CD14-positive monocyte (primary cell): ENCODE results near the gene LRRC4C. TPM values are rescaled to one million over a fixed set of nuclear protein-coding genes. Genes with fewer than 3 reads are reported as not detected.

Experiments used
- DNase-seq, 3 donors: peaks; one replicate each; pipeline ENCODE4 v3.0.0-alpha.2; 2011 to 2022
- H2AFZ ChIP-seq: 2 replicates; pipeline ENCODE4 v1.6.0; 2012; ENCODE audit warnings: mild to moderate bottlenecking, low read depth, low read length, inconsistent platforms; ENCODE audit not compliant: insufficient read depth, poor library complexity, severe bottlenecking
- H3K27ac ChIP-seq, 2 donors: 1 replicate in 1 of 2; 2 replicates in 1 of 2; pipeline ENCODE4 v1.5.1; 2012 to 2013; ENCODE audit warnings: low read length in 2 of 2, control low read depth in 1 of 2, inconsistent platforms in 1 of 2, low read depth in 1 of 2, mild to moderate bottlenecking in 1 of 2
- H3K27me3 ChIP-seq, 2 donors: one replicate each; pipeline versions ENCODE4 v1.6.0 to v1.6.1; 2011 to 2013; ENCODE audit warnings: low read length in 2 of 2; ENCODE audit not compliant: control insufficient read depth in 2 of 2, insufficient read depth in 2 of 2
- H3K36me3 ChIP-seq, 2 donors: replicated peaks in 1 of 2; 1 replicate in 1 of 2; 2 replicates in 1 of 2; pipeline versions ENCODE4 v1.5.1 to v1.6.1; 2012 to 2013; ENCODE audit warnings: low read length in 2 of 2, control low read depth in 1 of 2, inconsistent platforms in 1 of 2, mild to moderate bottlenecking in 1 of 2; ENCODE audit not compliant: insufficient read depth in 2 of 2, control insufficient read depth in 1 of 2
- H3K4me1 ChIP-seq, 2 donors: 1 replicate in 1 of 2; 2 replicates in 1 of 2; pipeline versions ENCODE4 v1.5.1 to v1.6.1; 2012 to 2013; ENCODE audit warnings: low read length in 2 of 2, control low read depth in 1 of 2, inconsistent platforms in 1 of 2, mild to moderate bottlenecking in 1 of 2, moderate library complexity in 1 of 2; ENCODE audit not compliant: insufficient read depth in 2 of 2, control insufficient read depth in 1 of 2
- H3K4me2 ChIP-seq: replicated peaks from 2 replicates; pipeline ENCODE3; 2012; ENCODE audit warnings: low read length, moderate library complexity, mild to moderate bottlenecking; ENCODE audit not compliant: poor library complexity, severe bottlenecking; ENCODE audit errors: extremely low read depth
- H3K4me3 ChIP-seq, 3 experiments: fragments of 200-600 bp in 1 of 3; sonication (generic) in 1 of 3; replicated peaks in 1 of 3; 1 replicate in 2 of 3; 2 replicates in 1 of 3; pipeline ENCODE4 v1.5.1; 2011 to 2013; ENCODE audit warnings: low read length in 3 of 3, mild to moderate bottlenecking in 3 of 3, control low read depth in 2 of 3, low read depth in 2 of 3, inconsistent platforms in 1 of 3, moderate library complexity in 1 of 3
- H3K79me2 ChIP-seq: 2 replicates; pipeline ENCODE4 v1.6.0; 2012; ENCODE audit warnings: mild to moderate bottlenecking, control low read depth, inconsistent platforms, low read length, moderate library complexity; ENCODE audit not compliant: insufficient read depth
- H3K9ac ChIP-seq: 2 replicates; pipeline ENCODE4 v1.6.0; 2017; ENCODE audit warnings: low read length, mild to moderate bottlenecking; ENCODE audit not compliant: insufficient read depth, poor library complexity, severe bottlenecking
- H3K9me3 ChIP-seq, 2 donors: replicated peaks in 1 of 2; 1 replicate in 1 of 2; 2 replicates in 1 of 2; pipeline versions ENCODE4 v1.5.1 to v1.6.1; 2012 to 2013; ENCODE audit warnings: low read length in 2 of 2, control low read depth in 1 of 2; ENCODE audit not compliant: control insufficient read depth in 1 of 2, insufficient read depth in 1 of 2
- H4K20me1 ChIP-seq: 2 replicates; pipeline ENCODE4 v1.6.0; 2012; ENCODE audit warnings: mild to moderate bottlenecking, low read length, control low read depth, moderate library complexity; ENCODE audit not compliant: insufficient read depth
- H3K27ac Mint-ChIP-seq, 7 donors: one replicate each; pipeline ENCODE4 v1.8.0; 2020; ENCODE audit warnings: mild to moderate bottlenecking in 7 of 7, mixed read lengths in 7 of 7, moderate library complexity in 6 of 7, inconsistent platforms in 2 of 7
- H3K27me3 Mint-ChIP-seq, 3 donors: one replicate each; pipeline ENCODE4 v1.8.0; 2021 to 2022; ENCODE audit warnings: low read depth in 3 of 3, mild to moderate bottlenecking in 3 of 3, mixed read lengths in 3 of 3, moderate library complexity in 3 of 3, inconsistent platforms in 1 of 3
- H3K36me3 Mint-ChIP-seq, 2 donors: one replicate each; pipeline ENCODE4 v1.8.0; 2020; ENCODE audit warnings: mixed read lengths in 2 of 2, inconsistent platforms in 1 of 2, mild to moderate bottlenecking in 1 of 2
- H3K4me1 Mint-ChIP-seq: one replicate; pipeline ENCODE4 v1.8.0; 2020; ENCODE audit warnings: mild to moderate bottlenecking, mixed read lengths
- H3K4me3 Mint-ChIP-seq, 2 donors: one replicate each; pipeline ENCODE4 v1.8.0; 2020; ENCODE audit warnings: mild to moderate bottlenecking in 2 of 2, mixed read lengths in 2 of 2, moderate library complexity in 1 of 2
- H3K9me3 Mint-ChIP-seq, 7 donors: one replicate each; pipeline ENCODE4 v1.8.0; 2020 to 2022; ENCODE audit warnings: mixed read lengths in 7 of 7, mild to moderate bottlenecking in 6 of 7, moderate library complexity in 6 of 7, inconsistent platforms in 2 of 7
- CTCF ChIP-seq: fragments of 200-600 bp; IDR thresholded peaks from one replicate; pipeline ENCODE4 v1.8.0; 2022; ENCODE audit warnings: antibody characterized with exemption, mild to moderate bottlenecking
- WGBS: methylation state at CpG from one replicate; pipeline ENCODE4 v1.1.5; 2013; ENCODE audit warnings: missing lambda C conversion rate; ENCODE audit not compliant: insufficient coverage; 5-methylcytosine and 5-hydroxymethylcytosine counted together
- intact Hi-C, 2 donors: fragments of 100-400 bp; cut with micrococcal nuclease; formaldehyde crosslinking; loops; one replicate each; pipeline versions ENCODE4 v1.15.0 to v1.15.1; 2023
- polyA plus RNA-seq, 3 donors: library from polyadenylated mRNA; depleted of rRNA in 1 of 3; unstranded in 2 of 3; stranded (reverse) in 1 of 3; fragments of 300-500 nt in 2 of 3; fragments of >200 nt in 1 of 3; fragmentation: Illumina TruSeq in 2 of 3; gene quantifications; 1 replicate in 2 of 3; 2 replicates in 1 of 3; pipeline ENCODE4 v1.2.3, GENCODE V29; 2012 to 2021

LRRC4C gene
- polyA plus RNA-seq, 3 donors, result not detected

- Mint-ChIP-seq H3K4me1 (no peaks in the 10 kb centered on the region), H3K27me3 (no peaks in the 10 kb centered on the region), H3K4me3 (no peak overlapping the region), H3K27ac (no peak overlapping the region), H3K9me3 (peaks cover 0 to 13% (median 3%) of the 10 kb centered on the region in 7 donors), H3K36me3 (no peaks in the 10 kb centered on the region)
- no peak overlapping the region for H3K4me3 ChIP-seq
- H3K4me1 ChIP-seq, result no peaks in the 10 kb centered on the region
- H2AFZ ChIP-seq, result no peak overlapping the region
- no peak overlapping the region for H3K27ac ChIP-seq
- DNase-seq, result no peak
- H3K79me2 ChIP-seq, result no peaks in the 10 kb centered on the region
- intact Hi-C loops, result no loop called here
- H3K9ac ChIP-seq, result no peak overlapping the region
- no peak for TF ChIP-seq CTCF
- H3K9me3 ChIP-seq, result peaks cover 0 to 2% of the 10 kb centered on the region in 2 donors
- H4K20me1 ChIP-seq, result no peaks in the 10 kb centered on the region
- H3K36me3 ChIP-seq, result no peaks in the 10 kb centered on the region
- H3K27me3 ChIP-seq, result no peaks in the 10 kb centered on the region
- WGBS, result no CpG with 5 or more reads among the region's 1 CpG
- no peak overlapping the region for H3K4me2 ChIP-seq
These were observed 1074.5 kb downstream of the LRRC4C start for GRCh38 chr11:40384991-40385390.

GRCh38 chr11:40381481-40381880 lies 1078.0 kb downstream of the LRRC4C start:
- H3K79me2 ChIP-seq, result no peaks in the 10 kb centered on the region
- no peak overlapping the region for H3K4me2 ChIP-seq
- TF ChIP-seq CTCF, result no peak
- H4K20me1 ChIP-seq, result no peaks in the 10 kb centered on the region
- H3K27ac Mint-ChIP-seq, result no peak overlapping the region
- DNase-seq, result no peak
- no peaks in the 10 kb centered on the region for H3K4me1 ChIP-seq
- H3K36me3 ChIP-seq, result no peaks in the 10 kb centered on the region
- H3K4me1 Mint-ChIP-seq, result no peaks in the 10 kb centered on the region
- H3K27ac ChIP-seq, result no peak overlapping the region
- H3K9me3 Mint-ChIP-seq, result peaks cover 0 to 13% (median 3%) of the 10 kb centered on the region in 7 donors
- intact Hi-C loops, result no loop called here
- H3K4me3 Mint-ChIP-seq, result no peak overlapping the region
- H2AFZ ChIP-seq, result no peak overlapping the region
- H3K27me3 ChIP-seq, result no peaks in the 10 kb centered on the region
- H3K9ac ChIP-seq, result no peak overlapping the region
- H3K4me3 ChIP-seq, result no peak overlapping the region
- H3K36me3 Mint-ChIP-seq, result no peaks in the 10 kb centered on the region
- peaks cover 0 to 2% of the 10 kb centered on the region in 2 donors for H3K9me3 ChIP-seq
- WGBS, result 79% methylated on average over 2 of the region's 3 CpGs
- no peaks in the 10 kb centered on the region for H3K27me3 Mint-ChIP-seq
